Astrocyte (in vitro differentiated cells and primary cell): ENCODE measurements around the gene TAOK2.
"Not testable (repeated sequence)": the region's sequence is repeated elsewhere in the genome, so short reads cannot be mapped to it uniquely, and the experiment has no call there.

ENCODE experiments used
- CTCF ChIP-seq: IDR thresholded peaks from 2 replicates; pipeline ENCODE4 v1.5.1; 2011; ENCODE audit warnings: low read depth, mild to moderate bottlenecking, inconsistent platforms, low read length, moderate library complexity; ENCODE audit not compliant: insufficient read depth
- EZH2 ChIP-seq: IDR thresholded peaks from 2 replicates; pipeline ENCODE4 v1.6.1; 2012; ENCODE audit warnings: mild to moderate bottlenecking, low read length, inconsistent platforms; ENCODE audit not compliant: insufficient read depth

GRCh38 chr16:30017937-30018336 lies 44.3 kb downstream of the TAOK2 start:
- TF ChIP-seq CTCF, EZH2: not testable (repeated sequence)
